ENCODE measurements around the gene GPATCH2L.

DNA sequence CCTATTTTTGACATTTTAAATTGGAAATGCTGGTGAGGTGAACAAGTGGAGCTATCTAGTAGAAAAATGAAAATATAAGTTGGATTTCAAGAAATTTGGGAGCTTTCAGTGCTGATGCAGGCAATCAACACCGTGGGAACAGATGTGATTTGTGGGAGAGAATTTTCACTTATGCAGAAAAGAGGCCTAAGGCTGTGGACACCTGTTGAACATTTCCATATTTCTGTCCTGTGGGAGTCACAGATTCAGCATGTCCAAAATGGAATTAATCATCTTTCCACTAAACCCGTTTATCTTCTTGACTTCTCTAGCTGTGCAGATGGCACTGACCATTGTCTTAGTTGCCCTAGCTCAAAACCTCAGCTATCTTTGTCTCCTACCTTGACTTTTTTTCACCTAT lies 2.5 kb upstream of the GPATCH2L start:
- TF ChIP-seq POLR2A (IDR thresholded peaks at IDR 0.05; ENCODE audit: low read depth, low read length) (no peak), SPI1 (IDR thresholded peaks at IDR 0.05; ENCODE audit: low read depth, low read length) (no peak), TAF1 (IDR thresholded peaks at IDR 0.05; ENCODE audit: low read depth, low read length) (no peak), POLR2AphosphoS5 (IDR thresholded peaks at IDR 0.05; ENCODE audit: low read depth, low read length) (no peak), POU2F2 (IDR thresholded peaks at IDR 0.05; ENCODE audit: low read depth, low read length) (no peak), PAX5 (IDR thresholded peaks at IDR 0.05; ENCODE audit: insufficient read depth, low read length, severe bottlenecking) (no peak)

Data from GM12891 (cell line).